Transverse colon (tissue), 4 donors: ENCODE results near the gene GRIP1. TPM values are rescaled to one million over a fixed set of nuclear protein-coding genes. Genes with fewer than 3 reads are reported as not detected.

Experiments used
- DNase-seq: peaks from one replicate; pipeline ENCODE4 v3.0.0-alpha.2; 2019
- H3K27ac ChIP-seq, 4 donors: fragments of 200-600 bp; sonication (generic); 2 replicates each; pipeline ENCODE4 v1.5.1; 2016 to 2018; ENCODE audit warnings: inconsistent platforms in 4 of 4
- H3K27me3 ChIP-seq: fragments of 200-600 bp; sonication (generic); 2 replicates; pipeline ENCODE4 v1.5.1; 2017; ENCODE audit warnings: inconsistent platforms
- H3K36me3 ChIP-seq, 4 donors: fragments of 200-600 bp; sonication (generic); 2 replicates each; pipeline ENCODE4 v1.5.1; 2017 to 2019; ENCODE audit warnings: inconsistent platforms in 4 of 4
- H3K4me1 ChIP-seq, 4 donors: fragments of 200-600 bp; sonication (generic); 2 replicates each; pipeline ENCODE4 v1.5.1; 2017 to 2020; ENCODE audit warnings: inconsistent platforms in 4 of 4
- H3K4me3 ChIP-seq, 4 donors: fragments of 200-600 bp; sonication (generic); 1 replicate in 1 of 4; 2 replicates in 3 of 4; pipeline versions ENCODE4 v1.5.1 to v1.6.1; 2017 to 2019; ENCODE audit warnings: inconsistent platforms in 4 of 4
- H3K9me3 ChIP-seq, 2 donors: fragments of 200-600 bp; sonication (generic); 2 replicates each; pipeline ENCODE4 v1.5.1; 2017 to 2019; ENCODE audit warnings: inconsistent platforms in 2 of 2
- CTCF ChIP-seq, 5 experiments: fragments of 200-600 bp in 3 of 5; fragments of 450-650 bp in 2 of 5; sonication (generic) in 3 of 5; IDR thresholded peaks; 1 replicate in 2 of 5; 2 replicates in 3 of 5; pipeline ENCODE4 v1.5.1; 2016 to 2017; ENCODE audit warnings: antibody characterized with exemption in 5 of 5, inconsistent platforms in 3 of 5, mild to moderate bottlenecking in 2 of 5, moderate library complexity in 1 of 5
- EP300 ChIP-seq: sonication (generic); formaldehyde crosslinking; IDR thresholded peaks from one replicate; pipeline ENCODE4 v1.6.1; 2017; ENCODE audit warnings: antibody characterized with exemption, low read depth
- POLR2A ChIP-seq: fragments of 450-650 bp; IDR thresholded peaks from one replicate; pipeline ENCODE4 v1.6.1; 2016; ENCODE audit warnings: antibody characterized with exemption, mild to moderate bottlenecking, moderate library complexity
- POLR2AphosphoS5 ChIP-seq, 3 donors: sonication (generic); formaldehyde crosslinking; IDR thresholded peaks; one replicate each; pipeline ENCODE4 v1.6.1; 2016; ENCODE audit warnings: antibody characterized with exemption in 3 of 3
- WGBS, 2 donors: methylation state at CpG; one replicate each; pipeline ENCODE4 v1.1.5; 2018; ENCODE audit warnings: low coverage in 1 of 2; 5-methylcytosine and 5-hydroxymethylcytosine counted together
- in situ Hi-C, 4 donors: fragments of 200-750 bp; cut with MboI; loops; one replicate each; pipeline versions ENCODE4 v1.15.0 to v1.15.1; 2017; ENCODE audit warnings: low sequenced_read_pairs in 3 of 4, low pct_ligation_motif_present in 1 of 4, low pct_unique_long_range_greater_than_20kb in 1 of 4
- intact Hi-C: fragments of 100-400 bp; cut with DNase I; formaldehyde crosslinking; loops from one replicate; pipeline ENCODE4 v1.15.1; 2023; ENCODE audit warnings: low total_unique reads
- total RNA-seq, 4 donors: library from RNA; depleted of rRNA; stranded (reverse); fragments of >200 nt; gene quantifications; one replicate each; pipeline ENCODE4 v1.1.0, GENCODE V29; 2016

Gene GRIP1
- total RNA-seq, 4 donors from 2014 or later = 4.4 to 9.0 (median 8.2) TPM

- no peak for DNase-seq
- TF ChIP-seq POLR2AphosphoS5 (IDR thresholded peaks at IDR 0.05) (no peak), CTCF (IDR thresholded peaks at IDR 0.05) (no peak)
- Histone ChIP-seq H3K27ac (no peak overlapping the region), H3K4me1 (no peaks in the 10 kb centered on the region), H3K4me3 (no peak overlapping the region), H3K27me3 (no peaks in the 10 kb centered on the region), H3K36me3 (no peaks in the 10 kb centered on the region), H3K9me3 (no peaks in the 10 kb centered on the region)
- in situ Hi-C loops (no loop called here), intact Hi-C loops (no loop called here)
- WGBS, 2 donors = 92 to 95% methylated on average over 1 to 3 of the region's 3 CpGs
Observed at GRCh38 chr12:66603981-66604479, 74.8 kb downstream of the GRIP1 start.

GRCh38 chr12:66603461-66603860 is 75.4 kb downstream of the GRIP1 start:
- no peaks in the 10 kb centered on the region for H3K27me3 ChIP-seq
- H3K36me3 ChIP-seq = no peaks in the 10 kb centered on the region
- no peak overlapping the region for H3K4me3 ChIP-seq
- in situ Hi-C loops (no loop called here), intact Hi-C loops (no loop called here)
- no peak for DNase-seq
- TF ChIP-seq POLR2AphosphoS5 (IDR thresholded peaks at IDR 0.05) (no peak), POLR2A (no peak), EP300 (no peak), CTCF (IDR thresholded peaks at IDR 0.05) (no peak)
- no peaks in the 10 kb centered on the region for H3K9me3 ChIP-seq
- WGBS, 2 donors = 80 to 87% methylated on average over 1 to 2 of the region's 2 CpGs
- no peak overlapping the region for H3K27ac ChIP-seq
- no peaks in the 10 kb centered on the region for H3K4me1 ChIP-seq

GRCh38 chr12:66602483-66603143 is 76.3 kb downstream of the GRIP1 start:
- DNase-seq = no peak
- intact Hi-C loops (no loop called here), in situ Hi-C loops (no loop called here)
- no peaks in the 10 kb centered on the region for H3K27me3 ChIP-seq
- H3K27ac ChIP-seq = no peak overlapping the region
- H3K9me3 ChIP-seq = no peaks in the 10 kb centered on the region
- TF ChIP-seq POLR2AphosphoS5 (IDR thresholded peaks at IDR 0.05) = no peak
- no peak for TF ChIP-seq EP300
- no peaks in the 10 kb centered on the region for H3K36me3 ChIP-seq
- WGBS, 2 donors = 52 to 86% methylated on average over 1 of the region's 1 CpG
- no peak overlapping the region for H3K4me3 ChIP-seq
- H3K4me1 ChIP-seq = no peaks in the 10 kb centered on the region

- no peaks in the 10 kb centered on the region for H3K27me3 ChIP-seq
- no peaks in the 10 kb centered on the region for H3K36me3 ChIP-seq
- H3K27ac ChIP-seq = no peak overlapping the region
- no peaks in the 10 kb centered on the region for H3K9me3 ChIP-seq
- no peaks in the 10 kb centered on the region for H3K4me1 ChIP-seq
- in situ Hi-C loops = no loop called here
- TF ChIP-seq POLR2A = no peak
- TF ChIP-seq CTCF (IDR thresholded peaks at IDR 0.05) = no peak
- no peak for TF ChIP-seq POLR2AphosphoS5 (IDR thresholded peaks at IDR 0.05)
- no peak for TF ChIP-seq EP300
- DNase-seq = no peak
- no peak overlapping the region for H3K4me3 ChIP-seq
- intact Hi-C loops = no loop called here
- WGBS, 2 donors = 69 to 80% methylated on average over 2 of the region's 2 CpGs
Observed at GRCh38 chr12:66600903-66601302, 78.0 kb downstream of the GRIP1 start.

- DNase-seq = no peak
- Histone ChIP-seq H3K36me3 (no peaks in the 10 kb centered on the region), H3K4me3 (no peak overlapping the region), H3K27me3 (no peaks in the 10 kb centered on the region), H3K9me3 (no peaks in the 10 kb centered on the region), H3K4me1 (no peaks in the 10 kb centered on the region), H3K27ac (no peak overlapping the region)
- in situ Hi-C loops (no loop called here), intact Hi-C loops (no loop called here)
- no peak for TF ChIP-seq POLR2AphosphoS5 (IDR thresholded peaks at IDR 0.05)
- no peak for TF ChIP-seq POLR2A
- TF ChIP-seq CTCF (IDR thresholded peaks at IDR 0.05) = no peak
- no peak for TF ChIP-seq EP300
- WGBS, 2 donors = 41 to 80% methylated on average over 1 of the region's 1 CpG
Observed at GRCh38 chr12:66599816-66600215, 79.1 kb downstream of the GRIP1 start.
